Neural progenitor cell (in vitro differentiated cells): ENCODE measurements around the gene UBE2B. TPM values are rescaled to one million over a fixed set of nuclear protein-coding genes. Genes with fewer than 3 reads are reported as not detected.

Experiments used
- DNase-seq: peaks from one replicate; pipeline ENCODE4 v3.0.0-alpha.2; 2016; ENCODE audit warnings: low spot score
- H2AFZ ChIP-seq: fragments of 200-600 bp; sonication (generic); replicated peaks from 2 replicates; pipeline ENCODE4 v1.6.1; 2016; ENCODE audit warnings: antibody characterized with exemption
- H3F3A ChIP-seq: fragments of 200-600 bp; sonication (generic); 2 replicates; pipeline ENCODE4 v1.6.1; 2016; ENCODE audit warnings: antibody characterized with exemption, low read depth
- H3K27ac ChIP-seq: fragments of 200-600 bp; sonication (generic); 2 replicates; pipeline ENCODE4 v1.5.1; 2016; ENCODE audit warnings: mild to moderate bottlenecking
- H3K27me3 ChIP-seq: fragments of 200-600 bp; sonication (generic); 2 replicates; pipeline ENCODE4 v1.6.1; 2016; ENCODE audit warnings: mild to moderate bottlenecking, moderate library complexity
- H3K36me3 ChIP-seq: fragments of 200-600 bp; sonication (generic); 2 replicates; pipeline ENCODE4 v1.5.1; 2016
- H3K4me1 ChIP-seq: fragments of 200-600 bp; sonication (generic); 2 replicates; pipeline ENCODE4 v1.6.1; 2016; ENCODE audit warnings: mixed run types
- H3K4me2 ChIP-seq: fragments of 200-600 bp; sonication (generic); 2 replicates; pipeline ENCODE4 v1.6.1; 2016
- H3K4me3 ChIP-seq: fragments of 200-600 bp; sonication (generic); 2 replicates; pipeline ENCODE4 v1.5.1; 2016
- H3K79me2 ChIP-seq: fragments of 200-600 bp; sonication (generic); 2 replicates; pipeline ENCODE4 v1.6.1; 2016; ENCODE audit warnings: low read depth
- H3K9ac ChIP-seq: fragments of 200-600 bp; sonication (generic); 2 replicates; pipeline ENCODE4 v1.6.1; 2016
- H3K9me3 ChIP-seq: fragments of 200-600 bp; sonication (generic); 2 replicates; pipeline ENCODE4 v1.5.1; 2016; ENCODE audit warnings: low read depth
- H4K20me1 ChIP-seq: fragments of 200-600 bp; sonication (generic); 2 replicates; pipeline ENCODE4 v1.6.1; 2016; ENCODE audit warnings: low read depth
- H3K27ac Mint-ChIP-seq: 3 replicates; pipeline ENCODE4 v1.8.0; 2021; ENCODE audit warnings: mixed read lengths
- H3K27me3 Mint-ChIP-seq: 2 replicates; pipeline ENCODE4 v1.8.0; 2022; ENCODE audit warnings: low read depth, mild to moderate bottlenecking, inconsistent platforms, moderate library complexity, mixed read lengths; ENCODE audit not compliant: insufficient read depth
- H3K36me3 Mint-ChIP-seq: 3 replicates; pipeline ENCODE4 v1.8.0; 2021; ENCODE audit warnings: mixed read lengths
- H3K4me1 Mint-ChIP-seq: 3 replicates; pipeline ENCODE4 v1.8.0; 2021; ENCODE audit warnings: mixed read lengths
- H3K4me3 Mint-ChIP-seq: 3 replicates; pipeline ENCODE4 v1.8.0; 2021; ENCODE audit warnings: mild to moderate bottlenecking, moderate library complexity, mixed read lengths
- H3K9me3 Mint-ChIP-seq: 3 replicates; pipeline ENCODE4 v1.8.0; 2020; ENCODE audit warnings: mixed read lengths
- EZH2 ChIP-seq: fragments of 200-600 bp; sonication (generic); IDR thresholded peaks from 2 replicates; pipeline ENCODE4 v1.6.1; 2017; ENCODE audit warnings: antibody characterized with exemption, mild to moderate bottlenecking, moderate library complexity
- EZH2phosphoT487 ChIP-seq: fragments of 200-600 bp; sonication (generic); IDR thresholded peaks from 2 replicates; pipeline ENCODE4 v1.6.1; 2017; ENCODE audit warnings: antibody characterized with exemption
- total RNA-seq: library from RNA; depleted of rRNA; stranded (reverse); fragments of >200 nt; gene quantifications from 2 replicates; pipeline ENCODE4 v1.2.3, GENCODE V29; 2015; ENCODE audit warnings: low replicate concordance
- TF ChIP-seq, protein P1 (sequence below): fragments of 200-600 bp; sonication (generic); IDR thresholded peaks from 2 replicates; pipeline ENCODE4 v1.5.1; 2017; ENCODE audit warnings: antibody characterized with exemption, mild to moderate bottlenecking

Gene UBE2B
- total RNA-seq, 1 donor from 2014 or later, result 72.4 TPM

DNA sequence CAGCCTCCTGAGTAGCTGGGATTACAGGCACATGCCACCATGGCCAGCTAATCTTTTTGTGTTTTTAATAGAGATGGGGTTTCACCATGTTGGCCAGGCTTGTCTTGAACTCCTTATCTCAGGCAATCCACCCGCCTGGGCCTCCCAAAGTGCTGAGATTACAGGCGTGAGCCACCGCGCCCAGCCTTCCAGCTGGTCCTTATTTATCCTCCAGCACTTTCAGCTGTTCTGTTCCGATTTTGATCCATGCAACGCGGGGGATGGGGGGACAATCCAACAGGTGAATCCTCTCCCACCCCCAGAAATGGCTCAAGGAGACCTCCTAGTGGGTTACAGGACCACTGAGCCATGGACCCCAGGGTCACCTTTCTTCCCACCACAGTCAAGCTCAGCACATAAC, 55.0 kb downstream of the UBE2B start:
- Mint-ChIP-seq H3K27ac (no peak overlapping the region), H3K4me3 (no peak overlapping the region), H3K4me1 (peaks cover 7% of the 10 kb centered on the region), H3K9me3 (no peaks in the 10 kb centered on the region), H3K36me3 (no peaks in the 10 kb centered on the region), H3K27me3 (peaks cover 7% of the 10 kb centered on the region)
- Histone ChIP-seq H3K4me1 (peaks cover 29% of the 10 kb centered on the region), H3K9ac (no peak overlapping the region), H2AFZ (peak overlapping the region; percentile 17), H3K79me2 (no peaks in the 10 kb centered on the region), H3K4me3 (no peak overlapping the region), H3F3A (peaks cover 21% of the 10 kb centered on the region), H3K4me2 (no peak overlapping the region), H3K27me3 (no peaks in the 10 kb centered on the region), H3K27ac (no peak overlapping the region), H4K20me1 (no peaks in the 10 kb centered on the region), H3K9me3 (no peaks in the 10 kb centered on the region), H3K36me3 (no peaks in the 10 kb centered on the region)
- DNase-seq, result no peak
- TF ChIP-seq EZH2phosphoT487 (no peak), EZH2 (no peak)
- TF ChIP-seq, protein P1, sequence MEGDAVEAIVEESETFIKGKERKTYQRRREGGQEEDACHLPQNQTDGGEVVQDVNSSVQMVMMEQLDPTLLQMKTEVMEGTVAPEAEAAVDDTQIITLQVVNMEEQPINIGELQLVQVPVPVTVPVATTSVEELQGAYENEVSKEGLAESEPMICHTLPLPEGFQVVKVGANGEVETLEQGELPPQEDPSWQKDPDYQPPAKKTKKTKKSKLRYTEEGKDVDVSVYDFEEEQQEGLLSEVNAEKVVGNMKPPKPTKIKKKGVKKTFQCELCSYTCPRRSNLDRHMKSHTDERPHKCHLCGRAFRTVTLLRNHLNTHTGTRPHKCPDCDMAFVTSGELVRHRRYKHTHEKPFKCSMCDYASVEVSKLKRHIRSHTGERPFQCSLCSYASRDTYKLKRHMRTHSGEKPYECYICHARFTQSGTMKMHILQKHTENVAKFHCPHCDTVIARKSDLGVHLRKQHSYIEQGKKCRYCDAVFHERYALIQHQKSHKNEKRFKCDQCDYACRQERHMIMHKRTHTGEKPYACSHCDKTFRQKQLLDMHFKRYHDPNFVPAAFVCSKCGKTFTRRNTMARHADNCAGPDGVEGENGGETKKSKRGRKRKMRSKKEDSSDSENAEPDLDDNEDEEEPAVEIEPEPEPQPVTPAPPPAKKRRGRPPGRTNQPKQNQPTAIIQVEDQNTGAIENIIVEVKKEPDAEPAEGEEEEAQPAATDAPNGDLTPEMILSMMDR, result no peak

DNA sequence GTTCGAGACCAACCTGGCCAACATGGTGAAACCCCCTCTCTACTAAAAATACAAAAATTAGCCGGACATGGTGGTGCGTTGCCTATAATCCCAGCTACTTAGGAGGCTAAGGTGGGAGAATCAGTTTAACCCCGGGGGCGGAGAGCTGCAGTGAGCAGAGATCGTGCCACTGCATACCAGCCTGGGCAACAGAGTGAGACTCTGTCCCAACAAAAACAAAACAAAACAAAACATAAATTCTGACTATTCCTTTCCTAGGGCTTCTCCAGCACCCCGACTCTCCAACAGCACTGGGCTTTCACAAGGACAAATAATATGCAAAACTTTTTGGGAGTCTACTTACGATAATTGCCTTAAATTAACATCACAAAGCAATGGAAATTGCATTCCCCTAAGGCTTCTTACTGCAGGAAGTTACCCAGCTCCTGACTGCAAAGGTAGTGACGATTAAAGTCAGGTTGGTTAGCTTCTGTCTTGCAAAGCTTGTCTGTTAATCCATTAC, 56.2 kb downstream of the UBE2B start:
- Mint-ChIP-seq H3K4me3 (no peak overlapping the region), H3K9me3 (no peaks in the 10 kb centered on the region), H3K27ac (no peak overlapping the region), H3K27me3 (peaks cover 5% of the 10 kb centered on the region), H3K36me3 (no peaks in the 10 kb centered on the region), H3K4me1 (peaks cover 7% of the 10 kb centered on the region)
- Histone ChIP-seq H3F3A (peaks cover 21% of the 10 kb centered on the region), H3K27ac (no peak overlapping the region), H4K20me1 (no peaks in the 10 kb centered on the region), H3K9me3 (no peaks in the 10 kb centered on the region), H3K4me2 (peak overlapping the region; percentile 28), H3K79me2 (no peaks in the 10 kb centered on the region), H3K4me3 (no peak overlapping the region), H3K9ac (no peak overlapping the region), H3K36me3 (no peaks in the 10 kb centered on the region), H3K27me3 (no peaks in the 10 kb centered on the region), H2AFZ (peak overlapping the region; percentile 55), H3K4me1 (peaks cover 29% of the 10 kb centered on the region)
- TF ChIP-seq EZH2phosphoT487 (no peak), EZH2 (no peak)
- TF ChIP-seq, protein P1, result no peak
- DNase-seq, result peak; percentile 23

DNA sequence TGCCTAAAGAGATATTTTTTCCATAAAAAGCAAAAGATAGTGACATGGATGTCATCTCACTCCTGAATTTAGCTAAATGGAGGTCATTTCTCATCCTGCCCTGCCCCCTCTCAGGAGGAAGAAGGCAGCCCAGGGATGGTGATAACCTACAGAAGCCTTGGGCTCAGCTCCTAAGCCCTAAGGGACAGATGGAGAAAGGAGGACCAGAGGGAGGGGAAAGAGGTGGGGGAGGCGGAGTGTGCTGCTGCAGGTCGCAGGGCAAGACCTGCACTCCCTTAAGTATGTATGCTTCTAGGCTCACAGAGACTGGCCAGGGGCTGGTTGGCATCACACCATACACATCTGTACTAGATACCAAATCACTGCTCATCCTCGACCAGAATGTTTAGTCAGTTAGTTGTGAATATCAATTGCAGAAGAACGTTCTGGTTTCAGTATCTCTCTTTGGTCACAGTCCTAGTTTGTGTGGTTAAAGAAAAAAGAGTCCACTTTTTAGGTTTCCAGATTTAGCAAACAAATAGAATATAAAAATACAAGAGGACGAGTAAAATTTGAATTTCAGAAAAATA, 58.7 kb downstream of the UBE2B start:
- Mint-ChIP-seq H3K27ac (no peak overlapping the region), H3K4me3 (no peak overlapping the region), H3K4me1 (peaks cover 7% of the 10 kb centered on the region), H3K36me3 (no peaks in the 10 kb centered on the region), H3K9me3 (no peaks in the 10 kb centered on the region), H3K27me3 (peaks cover 5% of the 10 kb centered on the region)
- H3K4me3 ChIP-seq, result no peak overlapping the region
- H3K9ac ChIP-seq, result no peak overlapping the region
- TF ChIP-seq EZH2phosphoT487, result no peak
- TF ChIP-seq, protein P1, result no peak
- no peak for TF ChIP-seq EZH2
- H3K27me3 ChIP-seq, result no peaks in the 10 kb centered on the region
- no peaks in the 10 kb centered on the region for H4K20me1 ChIP-seq
- H3K36me3 ChIP-seq, result no peaks in the 10 kb centered on the region
- H3K9me3 ChIP-seq, result no peaks in the 10 kb centered on the region
- peaks cover 21% of the 10 kb centered on the region for H3F3A ChIP-seq
- peak; percentile 55 for DNase-seq
- no peak overlapping the region for H3K4me2 ChIP-seq
- H3K27ac ChIP-seq, result no peak overlapping the region
- H2AFZ ChIP-seq, result no peak overlapping the region
- no peaks in the 10 kb centered on the region for H3K79me2 ChIP-seq
- H3K4me1 ChIP-seq, result peaks cover 29% of the 10 kb centered on the region
